Endothelial cell of umbilical vein (primary cell): ENCODE data around the gene CDK5RAP2. TPM values are rescaled to one million over a fixed set of nuclear protein-coding genes. Genes with fewer than 3 reads are reported as not detected.

ENCODE experiments used
- BruUV-seq: library from RNA; stranded (reverse); fragments of 400-500 nt; replicated peaks from 2 replicates; lab custom pipeline; 2021; lab: Mats Ljungman, UMichigan
- CTCF ChIA-PET: fragments of 300-600, 350-600 bp; sonication (Branson Sonifier 250); formaldehyde crosslinking; loops from one replicate; lab custom pipeline; 2021; ENCODE audit warnings: antibody characterized with exemption, inconsistent platforms; lab: Charles Lee
- POLR2A ChIA-PET: fragments of 300-600, 350-600 bp; sonication (Branson Sonifier 250); formaldehyde crosslinking; loops from one replicate; lab custom pipeline; 2021; ENCODE audit warnings: antibody characterized with exemption, inconsistent platforms; lab: Charles Lee
- DNase-seq: peaks from one replicate; pipeline ENCODE4 v3.0.0-alpha.2; 2011; ENCODE audit warnings: low read depth, low spot score
- FAIRE-seq: peaks from 2 replicates; lab custom pipeline; 2011; peaks lifted over from hg19 to GRCh38; lab: Jason Lieb, UNC
- H2AFZ ChIP-seq: 2 replicates; pipeline ENCODE4 v1.6.0; 2012; ENCODE audit warnings: low read depth, low read length, control low read depth, inconsistent platforms
- H3K27ac ChIP-seq: 2 replicates; pipeline ENCODE4 v1.5.1; 2011; ENCODE audit warnings: low read depth, mild to moderate bottlenecking, control low read depth, low read length, moderate library complexity; ENCODE audit not compliant: insufficient read depth
- H3K27me3 ChIP-seq, 2 experiments: 2 replicates each; pipeline versions ENCODE4 v1.6.0 to v1.6.1; 2011; ENCODE audit warnings: low read length in 2 of 2, mixed read lengths in 1 of 2; ENCODE audit not compliant: control insufficient read depth in 2 of 2, insufficient read depth in 2 of 2
- H3K36me3 ChIP-seq, 2 experiments: 2 replicates in 1 of 2; 3 replicates in 1 of 2; pipeline ENCODE4 v1.5.1; 2011; ENCODE audit warnings: low read length in 2 of 2, mild to moderate bottlenecking in 1 of 2, moderate library complexity in 1 of 2; ENCODE audit not compliant: control insufficient read depth in 2 of 2, insufficient read depth in 2 of 2; ENCODE audit errors: extremely low read depth in 1 of 2
- H3K4me1 ChIP-seq: 3 replicates; pipeline ENCODE4 v1.5.1; 2011; ENCODE audit warnings: mild to moderate bottlenecking, low read length; ENCODE audit not compliant: control insufficient read depth, insufficient read depth; ENCODE audit errors: extremely low read depth
- H3K4me2 ChIP-seq: 2 replicates; pipeline ENCODE4 v1.6.1; 2011; ENCODE audit warnings: low read length, control low read depth, mixed read lengths; ENCODE audit not compliant: insufficient read depth
- H3K4me3 ChIP-seq, 3 experiments: fragments of 200-600 bp in 1 of 3; sonication (generic), shearing (Covaris generic) in 1 of 3; replicated peaks in 1 of 3; 2 replicates each; pipeline ENCODE4 v1.5.1; 2011 to 2016; ENCODE audit warnings: control low read depth in 3 of 3, low read length in 3 of 3, mild to moderate bottlenecking in 2 of 3, inconsistent platforms in 1 of 3, low read depth in 1 of 3, moderate library complexity in 1 of 3; ENCODE audit not compliant: insufficient read depth in 1 of 3
- H3K79me2 ChIP-seq: 2 replicates; pipeline ENCODE4 v1.6.0; 2012; ENCODE audit warnings: low read length, inconsistent platforms; ENCODE audit not compliant: control insufficient read depth, insufficient read depth
- H3K9ac ChIP-seq: replicated peaks from 2 replicates; pipeline ENCODE3; 2011; ENCODE audit warnings: low read length, control low read depth; ENCODE audit not compliant: insufficient read depth; ENCODE audit errors: extremely low read depth
- H3K9me1 ChIP-seq: replicated peaks from 3 replicates; pipeline ENCODE4 v1.6.0; 2011; ENCODE audit warnings: mild to moderate bottlenecking, low read length; ENCODE audit not compliant: control insufficient read depth, insufficient read depth; ENCODE audit errors: extremely low read depth
- H3K9me3 ChIP-seq: replicated peaks from 2 replicates; pipeline ENCODE4 v1.5.1; 2012; ENCODE audit warnings: low read length, inconsistent platforms; ENCODE audit not compliant: control insufficient read depth, insufficient read depth
- H4K20me1 ChIP-seq: replicated peaks from 2 replicates; pipeline ENCODE3; 2011; ENCODE audit warnings: mild to moderate bottlenecking, low read length; ENCODE audit not compliant: control insufficient read depth, insufficient read depth; ENCODE audit errors: extremely low read depth
- CTCF ChIP-seq, 2 donors: IDR thresholded peaks; 1 replicate in 1 of 2; 2 replicates in 1 of 2; pipeline ENCODE4 v1.5.1; 2011; ENCODE audit warnings: low read length in 2 of 2, mild to moderate bottlenecking in 2 of 2, moderate library complexity in 2 of 2, control low read depth in 1 of 2, inconsistent platforms in 1 of 2, low read depth in 1 of 2; ENCODE audit not compliant: insufficient read depth in 1 of 2; ENCODE audit errors: extremely low read depth in 1 of 2
- EZH2 ChIP-seq: IDR thresholded peaks from 2 replicates; pipeline ENCODE4 v1.6.1; 2012; ENCODE audit warnings: borderline replicate concordance, low read depth, mild to moderate bottlenecking, moderate library complexity, low read length, inconsistent platforms; ENCODE audit not compliant: severe bottlenecking
- FOS ChIP-seq: IDR thresholded peaks from 2 replicates; pipeline ENCODE4 v1.6.1; 2011; ENCODE audit warnings: mild to moderate bottlenecking, low read length, moderate library complexity, borderline replicate concordance; ENCODE audit not compliant: insufficient read depth
- GATA2 ChIP-seq: IDR thresholded peaks from 2 replicates; pipeline ENCODE4 v1.7.0; 2011; ENCODE audit warnings: low read depth, mild to moderate bottlenecking, moderate library complexity, mixed read lengths, low read length; ENCODE audit not compliant: insufficient read length, insufficient read depth
- JUN ChIP-seq: IDR thresholded peaks from 2 replicates; pipeline ENCODE4 v1.6.1; 2011; ENCODE audit warnings: borderline replicate concordance, low read depth; ENCODE audit not compliant: insufficient read length, insufficient read depth
- MAX ChIP-seq: IDR thresholded peaks from 2 replicates; pipeline ENCODE4 v1.6.1; 2011; ENCODE audit not compliant: insufficient read depth, insufficient read length
- POLR2A ChIP-seq: IDR thresholded peaks from 2 replicates; pipeline ENCODE4 v1.6.1; 2012; ENCODE audit warnings: low read depth, mild to moderate bottlenecking, control low read depth, low read length
- POLR2AphosphoS5 ChIP-seq: IDR thresholded peaks from 2 replicates; pipeline ENCODE4 v1.6.1; 2012; ENCODE audit warnings: low read depth, mild to moderate bottlenecking, control low read depth, low read length, moderate library complexity; ENCODE audit not compliant: insufficient read depth
- dilution Hi-C: fragments of 300-500 bp; cut with MboI; formaldehyde crosslinking; loops from one replicate; pipeline ENCODE4 v1.15.0; 2019; ENCODE audit warnings: low sequenced_read_pairs; ENCODE audit not compliant: extremely low pct_ligation_motif_present
- intact Hi-C: fragments of 100-400 bp; cut with micrococcal nuclease; formaldehyde crosslinking; loops from one replicate; pipeline ENCODE4 v1.10.0; 2022
- polyA plus RNA-seq, 4 experiments: library from polyadenylated mRNA; depleted of rRNA in 3 of 4; stranded (reverse) in 3 of 4; unstranded in 1 of 4; fragments of >200 nt; gene quantifications; 2 replicates each; pipeline versions ENCODE4 v1.2.1 to v1.2.3, GENCODE V29; 2011 to 2012; ENCODE audit warnings: missing spikeins in 1 of 4
- total RNA-seq: library from RNA; stranded (reverse); gene quantifications from 2 replicates; pipeline ENCODE4 v1.2.3, GENCODE V29; 2021

Gene CDK5RAP2
- total and polyA plus RNA-seq, 2 donors (not counting 3 experiments of a cell fraction or from before 2014, with no cell fraction given): 17.5 to 56.7 TPM

- Histone ChIP-seq H4K20me1 (no peaks in the 10 kb centered on the region), H3K27ac (no peak overlapping the region), H3K4me3 (no peak overlapping the region), H3K79me2 (no peaks in the 10 kb centered on the region), H3K9ac (no peak overlapping the region), H2AFZ (no peak overlapping the region), H3K36me3 (no peaks in the 10 kb centered on the region), H3K4me1 (no peaks in the 10 kb centered on the region), H3K4me2 (no peak overlapping the region), H3K9me3 (no peaks in the 10 kb centered on the region), H3K27me3 (no peaks in the 10 kb centered on the region), H3K9me1 (no peaks in the 10 kb centered on the region)
- peak; percentile 48 to 73 for TF ChIP-seq CTCF (IDR thresholded peaks at IDR 0.05; ENCODE audit: extremely low read depth in 1 of 2, insufficient read depth in 1 of 2, low read depth in 1 of 2, low read length in 2 of 2)
- no peak for TF ChIP-seq MAX
- TF ChIP-seq FOS: no peak
- TF ChIP-seq GATA2: no peak
- TF ChIP-seq EZH2: no peak
- no peak for TF ChIP-seq POLR2AphosphoS5
- no peak for TF ChIP-seq POLR2A
- TF ChIP-seq JUN: no peak
- POLR2A ChIA-PET: no interaction called here
- DNase-seq: peak; percentile 39
- intact Hi-C loops: loop anchor here (1.0 to 10.0 kb wide), 5 partner anchors 128 to 1827 kb away; no protein-coding TSS in a partner anchor
- BruUV-seq: no TSS peak
- CTCF ChIA-PET: interaction anchor here (0.6 to 4.4 kb wide), 2 partner anchors 129 to 140 kb away, joined by 3 to 21 read pairs; no protein-coding TSS in a partner anchor
- peak; percentile 28 for FAIRE-seq
- dilution Hi-C loops: no loop called here
Measured at GRCh38 chr9:120348951-120349429, 231.0 kb downstream of the CDK5RAP2 start.
